Retinal pigment epithelial cell (primary cell): ENCODE data around the gene FLVCR2.

Experiments used
- DNase-seq: peaks from one replicate; pipeline ENCODE4 v3.0.0-alpha.2; 2010; ENCODE audit warnings: low read depth
- H3K4me3 ChIP-seq: 2 replicates; pipeline ENCODE4 v1.5.1; 2011; ENCODE audit warnings: mild to moderate bottlenecking, low read length, control low read depth, moderate library complexity
- TF ChIP-seq, protein P1 (sequence below): conservative IDR thresholded peaks from 2 replicates; pipeline ENCODE4 v1.5.1; 2011; ENCODE audit warnings: low read depth, low read length, control low read depth, inconsistent platforms

FLVCR2 gene

DNA sequence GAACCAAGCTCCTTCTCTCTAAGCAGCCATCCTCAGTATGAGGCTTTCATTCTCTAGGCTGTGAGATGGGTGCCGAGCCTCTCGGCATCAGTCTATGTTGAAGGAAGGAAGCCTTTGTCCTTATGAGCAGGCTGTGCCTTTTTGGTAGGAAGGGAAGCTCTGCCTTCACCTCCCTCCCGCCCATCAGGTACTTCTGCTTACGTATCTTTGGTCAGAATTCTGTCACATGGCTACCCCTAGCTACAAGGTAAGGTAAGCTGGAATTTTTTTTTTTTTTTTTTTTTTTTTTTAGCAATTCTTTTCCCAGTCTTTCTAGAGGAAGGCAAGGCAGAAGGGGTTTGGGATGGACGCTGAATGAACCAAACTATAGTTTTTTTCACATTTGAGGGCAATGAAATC lies 39.3 kb upstream of the FLVCR2 start:
- H3K4me3 ChIP-seq = no peak overlapping the region
- TF ChIP-seq, protein P1, sequence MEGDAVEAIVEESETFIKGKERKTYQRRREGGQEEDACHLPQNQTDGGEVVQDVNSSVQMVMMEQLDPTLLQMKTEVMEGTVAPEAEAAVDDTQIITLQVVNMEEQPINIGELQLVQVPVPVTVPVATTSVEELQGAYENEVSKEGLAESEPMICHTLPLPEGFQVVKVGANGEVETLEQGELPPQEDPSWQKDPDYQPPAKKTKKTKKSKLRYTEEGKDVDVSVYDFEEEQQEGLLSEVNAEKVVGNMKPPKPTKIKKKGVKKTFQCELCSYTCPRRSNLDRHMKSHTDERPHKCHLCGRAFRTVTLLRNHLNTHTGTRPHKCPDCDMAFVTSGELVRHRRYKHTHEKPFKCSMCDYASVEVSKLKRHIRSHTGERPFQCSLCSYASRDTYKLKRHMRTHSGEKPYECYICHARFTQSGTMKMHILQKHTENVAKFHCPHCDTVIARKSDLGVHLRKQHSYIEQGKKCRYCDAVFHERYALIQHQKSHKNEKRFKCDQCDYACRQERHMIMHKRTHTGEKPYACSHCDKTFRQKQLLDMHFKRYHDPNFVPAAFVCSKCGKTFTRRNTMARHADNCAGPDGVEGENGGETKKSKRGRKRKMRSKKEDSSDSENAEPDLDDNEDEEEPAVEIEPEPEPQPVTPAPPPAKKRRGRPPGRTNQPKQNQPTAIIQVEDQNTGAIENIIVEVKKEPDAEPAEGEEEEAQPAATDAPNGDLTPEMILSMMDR = no peak
- DNase-seq = no peak

GRCh38 chr14:75539561-75540478 lies 38.6 kb upstream of the FLVCR2 start:
- H3K4me3 ChIP-seq = no peak overlapping the region
- TF ChIP-seq, protein P1 = no peak
- DNase-seq = no peak

DNA sequence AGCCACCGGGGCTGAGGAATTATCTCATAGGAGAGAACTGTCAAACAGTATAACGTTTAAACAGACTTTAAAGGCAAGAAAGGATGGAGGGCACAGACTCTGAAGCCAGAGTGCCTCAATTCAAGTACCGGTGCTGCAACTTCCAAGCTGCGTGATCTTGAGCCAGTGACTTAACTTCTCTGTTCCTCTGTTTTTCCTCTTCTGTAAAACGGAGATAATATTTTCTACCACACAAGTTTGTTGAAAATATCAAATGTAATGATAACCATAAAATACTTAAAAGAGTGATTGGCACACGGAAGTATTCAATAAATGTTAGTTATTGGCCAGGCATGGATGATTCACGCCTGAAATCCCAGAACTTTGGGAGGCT lies 38.0 kb upstream of the FLVCR2 start:
- no peak for DNase-seq
- no peak overlapping the region for H3K4me3 ChIP-seq
- TF ChIP-seq, protein P1 = no peak

DNA sequence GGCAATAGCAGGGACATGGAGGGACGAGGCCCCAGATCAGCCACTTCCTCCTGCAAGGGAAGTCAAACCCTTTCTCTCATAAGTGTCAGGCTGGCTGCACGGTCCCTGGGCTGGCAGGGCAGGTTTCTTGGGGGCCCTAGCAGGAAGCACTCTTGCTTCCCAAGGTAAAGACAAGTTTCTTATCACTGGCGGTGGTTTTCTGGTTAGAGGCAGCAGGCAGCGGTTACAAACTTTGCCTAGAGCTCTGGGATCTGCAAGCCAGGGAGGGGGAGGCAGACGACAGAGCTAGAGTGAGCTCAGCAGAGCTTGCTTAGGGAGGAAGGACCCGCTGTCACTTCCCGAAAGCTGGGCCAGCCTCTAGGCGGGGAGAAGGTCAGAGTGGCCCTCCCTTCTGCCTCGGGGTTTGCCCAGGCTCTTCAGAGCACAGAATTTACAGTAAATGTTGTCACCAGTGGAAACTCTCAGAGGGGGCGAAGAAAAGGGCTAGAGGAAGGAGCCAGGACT lies 35.8 kb upstream of the FLVCR2 start:
- no peak for DNase-seq
- no peak overlapping the region for H3K4me3 ChIP-seq
- TF ChIP-seq, protein P1 = no peak

DNA sequence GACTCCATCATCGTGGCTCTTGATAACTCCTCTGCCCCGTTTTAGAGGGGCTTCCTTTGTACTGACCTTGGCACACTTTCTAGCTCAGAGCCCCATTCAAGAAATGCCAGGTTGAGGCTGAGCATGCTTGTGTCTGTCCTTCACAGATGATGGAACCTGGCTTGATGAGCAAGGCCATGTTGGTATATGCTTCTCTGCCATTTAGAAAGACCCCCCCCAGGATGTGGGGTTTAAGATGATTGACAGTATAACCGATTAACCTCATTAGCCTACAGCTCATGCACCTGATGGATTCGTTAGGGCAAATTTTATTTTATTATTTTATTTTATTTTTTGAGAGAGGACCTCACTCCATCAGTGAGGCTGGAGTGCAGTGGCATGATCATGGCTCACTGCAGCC lies 35.2 kb upstream of the FLVCR2 start:
- no peak overlapping the region for H3K4me3 ChIP-seq
- TF ChIP-seq, protein P1 = no peak
- DNase-seq = no peak

DNA sequence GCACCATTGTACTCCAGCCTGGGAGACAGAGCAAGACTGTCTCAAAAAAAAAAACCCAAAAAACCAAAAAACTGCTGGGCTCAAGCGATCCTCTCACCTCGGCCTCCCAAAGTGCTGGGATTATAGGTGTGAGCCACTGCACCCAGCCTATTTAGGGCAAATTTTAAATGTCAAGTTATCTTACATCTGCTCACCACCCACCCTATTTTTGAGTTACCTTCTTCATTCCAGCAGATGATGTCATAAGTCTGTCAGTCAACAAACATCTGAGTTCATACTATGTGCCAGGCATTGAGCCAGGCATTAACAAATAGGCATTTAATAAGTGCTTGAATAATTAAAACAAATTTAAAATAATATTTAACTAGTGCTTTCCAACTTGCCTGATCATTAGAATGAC lies 34.6 kb upstream of the FLVCR2 start:
- DNase-seq = no peak
- TF ChIP-seq, protein P1 = no peak
- no peak overlapping the region for H3K4me3 ChIP-seq

DNA sequence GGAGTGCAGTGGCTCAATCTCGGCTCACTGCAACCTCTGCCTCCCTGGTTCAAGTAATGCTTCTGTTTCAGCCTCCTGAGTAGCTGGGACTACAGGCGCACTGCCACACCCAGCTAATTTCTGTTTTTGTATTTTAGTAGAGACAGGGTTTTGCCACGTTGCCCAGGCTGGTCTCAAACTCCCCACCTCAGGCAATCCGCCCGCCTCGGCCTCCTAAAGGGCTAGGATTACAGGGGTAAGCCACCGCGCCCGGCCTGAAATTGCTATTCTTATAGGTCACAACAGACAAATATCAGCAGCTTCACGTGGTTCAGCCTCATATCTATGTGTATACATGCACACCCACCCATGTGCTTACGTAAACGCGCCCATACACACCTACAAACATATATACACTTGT lies 32.5 kb upstream of the FLVCR2 start:
- H3K4me3 ChIP-seq = no peak overlapping the region
- TF ChIP-seq, protein P1 = no peak
- no peak for DNase-seq
